Activated naive CD8-positive, alpha-beta T cell treated with anti-CD3 and anti-CD28 coated beads, Interleukin-2, amount 10 ng/mL, durations not matched to agents 7 days and 5 days (primary cell): ENCODE measurements around the gene FHIT. TPM values are rescaled to one million over a fixed set of nuclear protein-coding genes. Genes with fewer than 3 reads are reported as not detected.
"Not testable (repeated sequence)": the region's sequence is repeated elsewhere in the genome, so short reads cannot be mapped to it uniquely, and the experiment has no call there.

ENCODE experiments used
- ATAC-seq: fragments of 150-1000 bp; cut with Tn5 transposase; one replicate; pipeline ENCODE4 v1.10.0; 2021; ENCODE audit warnings: low read depth, moderate library complexity
- POLR2A ChIA-PET: fragments of 350-600 bp; sonication (Branson Sonifier 250); formaldehyde crosslinking; loops from one replicate; lab custom pipeline; 2021; ENCODE audit warnings: antibody characterized with exemption; lab: Charles Lee
- DNase-seq: peaks from one replicate; pipeline ENCODE4 v3.0.0; 2021
- H3K27ac Mint-ChIP-seq: one replicate; pipeline ENCODE4 v1.8.0; 2022; ENCODE audit warnings: mild to moderate bottlenecking, mixed read lengths
- H3K27me3 Mint-ChIP-seq: one replicate; pipeline ENCODE4 v1.8.0; 2022; ENCODE audit warnings: mild to moderate bottlenecking, moderate library complexity, mixed read lengths
- H3K36me3 Mint-ChIP-seq: one replicate; pipeline ENCODE4 v1.8.0; 2021; ENCODE audit warnings: mild to moderate bottlenecking, mixed read lengths
- H3K4me1 Mint-ChIP-seq: one replicate; pipeline ENCODE4 v1.8.0; 2021; ENCODE audit warnings: mixed read lengths
- H3K4me3 Mint-ChIP-seq: one replicate; pipeline ENCODE4 v1.8.0; 2022; ENCODE audit warnings: mild to moderate bottlenecking, moderate library complexity, mixed read lengths
- H3K9me3 Mint-ChIP-seq: one replicate; pipeline ENCODE4 v1.8.0; 2021; ENCODE audit warnings: mixed read lengths
- total RNA-seq, 2 experiments: library from RNA; stranded (reverse); gene quantifications; one replicate each; pipeline ENCODE4 v1.2.3, GENCODE V29; 2021

Gene FHIT
- total RNA-seq, 2 experiments from 2014 or later, result 3.7 to 5.8 TPM

DNA sequence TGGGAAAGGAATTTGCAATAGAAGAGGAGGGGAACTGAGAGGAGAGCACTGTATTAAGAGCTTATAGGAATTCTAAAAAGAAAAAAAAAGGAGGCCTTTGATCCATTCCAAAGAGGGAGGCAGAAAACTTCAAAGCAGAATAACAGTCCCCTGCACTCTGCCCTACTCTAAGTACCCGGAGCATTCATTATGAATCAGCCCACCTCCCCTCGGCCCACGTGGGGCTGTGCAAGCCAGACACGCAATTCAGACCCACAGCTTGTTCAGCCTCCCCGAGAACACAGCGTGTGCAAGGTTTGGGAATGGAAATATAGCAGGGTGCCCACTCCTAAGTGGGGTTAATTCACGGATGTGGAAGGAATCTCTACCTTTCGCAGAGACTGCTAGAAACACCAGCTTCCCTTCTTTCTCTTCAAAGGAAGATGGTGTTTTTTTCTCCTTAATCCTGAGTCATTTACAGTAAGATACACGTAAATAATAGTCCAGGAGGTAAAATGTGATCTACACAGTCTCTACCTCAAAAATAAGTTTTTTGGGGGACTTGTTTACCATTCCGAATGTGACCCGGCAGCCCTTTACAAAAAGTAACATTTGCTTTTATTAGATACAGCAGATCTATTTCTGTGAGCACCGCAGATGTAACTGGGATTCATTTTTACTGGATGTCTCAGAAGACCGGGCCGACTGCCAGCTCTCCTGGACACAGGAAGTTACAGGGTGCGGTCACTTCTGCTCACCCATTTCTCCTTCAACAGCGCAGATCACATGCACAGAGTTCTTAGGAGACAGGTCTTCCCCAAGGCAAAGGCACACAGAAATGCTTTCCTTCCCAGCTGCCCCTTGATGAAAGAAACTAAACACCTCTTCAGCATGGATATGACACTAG is 1433.0 kb downstream of the FHIT start:
- Mint-ChIP-seq H3K27ac (no peak overlapping the region), H3K36me3 (peaks cover 7% of the 10 kb centered on the region), H3K4me3 (no peak overlapping the region), H3K27me3 (no peaks in the 10 kb centered on the region), H3K4me1 (no peaks in the 10 kb centered on the region), H3K9me3 (peaks cover 8% of the 10 kb centered on the region)
- no peak for ATAC-seq
- DNase-seq, result no peak
- POLR2A ChIA-PET, result no interaction called here

DNA sequence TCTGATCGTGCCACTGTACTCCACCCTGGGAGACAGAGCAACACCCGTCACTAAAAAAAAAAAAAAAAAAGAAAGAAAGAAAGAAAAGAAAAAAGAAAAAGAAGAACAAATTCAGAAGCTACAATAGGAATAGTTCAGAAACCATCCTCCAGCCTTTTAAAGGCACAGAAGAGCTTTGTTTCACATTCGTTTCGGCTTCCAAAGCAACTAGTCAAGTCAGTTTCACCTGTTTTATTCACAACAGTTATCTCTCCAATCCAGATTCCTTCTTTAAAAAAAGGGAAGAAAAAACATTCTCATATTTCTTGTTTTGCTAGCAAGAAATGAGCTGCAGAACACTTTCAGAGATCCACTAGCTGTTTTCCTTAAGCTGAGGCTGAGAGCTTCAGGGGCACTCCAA is 1433.7 kb downstream of the FHIT start:
- H3K27me3 Mint-ChIP-seq, result no peaks in the 10 kb centered on the region
- POLR2A ChIA-PET, result no interaction called here
- H3K27ac Mint-ChIP-seq, result no peak overlapping the region
- ATAC-seq (no peak), DNase-seq (no peak)
- H3K4me3 Mint-ChIP-seq, result no peak overlapping the region
- peaks cover 6% of the 10 kb centered on the region for H3K36me3 Mint-ChIP-seq
- H3K9me3 Mint-ChIP-seq, result peaks cover 6% of the 10 kb centered on the region
- H3K4me1 Mint-ChIP-seq, result no peaks in the 10 kb centered on the region

DNA sequence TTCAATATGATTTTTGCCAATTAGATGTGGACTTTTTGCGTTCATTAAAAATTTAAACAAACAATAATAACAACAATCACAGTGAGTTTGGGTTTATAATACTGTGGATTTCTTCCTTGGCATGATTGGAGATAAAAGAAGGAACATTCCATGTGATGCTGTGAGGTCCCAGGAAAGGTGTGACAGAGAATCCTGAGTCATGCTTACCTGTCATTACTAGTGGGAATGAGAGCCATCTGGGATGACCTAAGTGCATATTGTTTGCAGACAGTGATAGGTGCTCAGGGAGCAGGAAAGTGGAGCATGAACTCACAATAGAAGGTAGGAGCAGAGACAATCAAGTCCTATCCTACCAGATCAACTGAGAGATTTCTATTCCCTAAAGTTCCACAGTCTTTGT is 1434.9 kb downstream of the FHIT start:
- H3K4me3 Mint-ChIP-seq, result no peak overlapping the region
- POLR2A ChIA-PET, result no interaction called here
- H3K27ac Mint-ChIP-seq, result no peak overlapping the region
- peaks cover 3% of the 10 kb centered on the region for H3K9me3 Mint-ChIP-seq
- peaks cover 6% of the 10 kb centered on the region for H3K36me3 Mint-ChIP-seq
- H3K27me3 Mint-ChIP-seq, result no peaks in the 10 kb centered on the region
- ATAC-seq, result no peak
- no peaks in the 10 kb centered on the region for H3K4me1 Mint-ChIP-seq
- no peak for DNase-seq

DNA sequence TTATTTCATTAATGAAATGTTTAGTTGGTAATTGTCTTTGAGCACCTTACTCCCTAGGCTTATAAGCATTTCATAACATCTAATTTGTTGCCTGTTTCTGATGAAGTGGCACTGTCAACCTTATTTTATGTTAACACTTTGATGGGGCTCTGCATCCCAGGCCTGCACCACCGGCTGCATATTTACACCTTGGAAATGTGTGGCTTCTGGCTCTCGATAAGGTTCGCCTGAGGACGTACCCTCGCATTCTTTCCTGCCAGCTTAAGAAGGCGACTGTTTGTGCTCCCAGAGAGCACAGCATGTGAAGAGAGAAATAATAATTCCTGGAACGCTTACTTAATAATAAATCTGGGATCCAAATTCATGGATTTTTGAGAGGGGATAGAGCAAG is 1438.1 kb downstream of the FHIT start:
- Mint-ChIP-seq H3K36me3 (peaks cover 6% of the 10 kb centered on the region), H3K4me3 (no peak overlapping the region), H3K9me3 (peaks cover 1% of the 10 kb centered on the region), H3K27ac (no peak overlapping the region), H3K27me3 (no peaks in the 10 kb centered on the region), H3K4me1 (peaks cover 5% of the 10 kb centered on the region)
- ATAC-seq (no peak), DNase-seq (no peak)
- POLR2A ChIA-PET, result no interaction called here

DNA sequence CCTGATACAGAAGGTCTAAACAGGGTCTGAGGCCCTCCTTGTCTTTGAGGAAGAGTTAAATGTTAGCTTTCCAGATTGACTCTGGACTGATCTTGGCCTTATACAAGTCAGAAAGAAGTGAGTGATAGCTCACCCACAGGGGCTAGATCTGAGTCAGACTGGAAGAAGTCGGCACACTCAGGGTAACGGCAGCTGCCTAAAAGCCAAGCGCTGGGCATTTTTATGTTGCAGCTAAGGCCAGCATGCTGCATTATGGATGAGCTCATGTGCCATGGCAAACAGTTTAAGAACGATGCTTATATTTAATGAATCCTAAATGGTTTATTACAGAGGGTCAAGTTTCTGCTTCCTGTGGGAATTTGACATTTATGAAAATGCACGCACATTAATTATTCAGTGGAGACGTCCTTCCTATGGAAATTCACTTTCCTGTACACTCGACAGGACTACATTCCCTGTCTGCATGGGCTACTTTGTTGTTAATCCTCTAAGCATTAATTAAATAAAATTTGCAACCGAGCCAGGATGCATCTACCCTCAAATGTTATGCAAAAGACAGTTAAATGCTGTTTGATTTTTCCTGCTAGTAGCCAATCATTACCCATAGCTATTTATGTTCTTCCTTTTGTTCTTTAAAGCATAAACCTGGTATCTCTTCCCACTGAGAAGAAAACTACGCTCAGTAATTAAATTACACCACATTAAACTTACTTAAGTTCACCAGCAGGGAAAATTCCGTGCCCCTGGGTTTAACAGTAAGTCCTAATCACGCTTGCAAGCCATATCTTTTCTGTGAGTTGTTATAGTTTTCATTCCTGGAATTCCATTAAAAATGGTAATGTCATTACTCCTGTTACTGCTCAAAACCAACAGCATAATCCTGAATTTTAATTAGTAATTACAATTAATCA is 1438.8 kb downstream of the FHIT start:
- H3K27me3 Mint-ChIP-seq, result no peaks in the 10 kb centered on the region
- DNase-seq, result no peak
- POLR2A ChIA-PET, result no interaction called here
- H3K4me1 Mint-ChIP-seq, result peaks cover 5% of the 10 kb centered on the region
- no peak overlapping the region for H3K4me3 Mint-ChIP-seq
- H3K9me3 Mint-ChIP-seq, result peaks cover 1% of the 10 kb centered on the region
- H3K27ac Mint-ChIP-seq, result no peak overlapping the region
- H3K36me3 Mint-ChIP-seq, result peaks cover 6% of the 10 kb centered on the region
- no peak for ATAC-seq

DNA sequence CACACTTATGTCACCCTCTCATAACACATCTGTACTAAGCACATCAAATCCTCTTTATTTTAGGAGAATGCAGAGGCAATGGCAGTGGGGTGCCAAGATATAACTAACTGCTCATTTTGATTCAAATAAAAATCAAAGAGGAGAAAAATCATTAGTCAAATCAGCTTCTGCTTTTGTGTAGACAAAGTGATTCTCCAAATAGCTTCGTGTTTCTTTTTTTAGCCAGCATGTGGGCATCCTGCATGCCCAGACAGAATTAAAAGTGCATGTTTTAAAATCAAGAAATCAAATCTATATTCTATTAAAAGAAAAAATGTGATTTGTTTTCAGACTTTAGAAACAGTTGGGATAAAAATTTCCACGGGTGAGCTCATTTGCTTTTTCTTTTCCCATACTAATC is 1440.1 kb downstream of the FHIT start:
- H3K36me3 Mint-ChIP-seq, result peaks cover 3% of the 10 kb centered on the region
- no peak overlapping the region for H3K27ac Mint-ChIP-seq
- peaks cover 5% of the 10 kb centered on the region for H3K4me1 Mint-ChIP-seq
- ATAC-seq (no peak), DNase-seq (no peak)
- POLR2A ChIA-PET, result no interaction called here
- H3K27me3 Mint-ChIP-seq, result no peaks in the 10 kb centered on the region
- H3K9me3 Mint-ChIP-seq, result peaks cover 1% of the 10 kb centered on the region
- H3K4me3 Mint-ChIP-seq, result no peak overlapping the region

DNA sequence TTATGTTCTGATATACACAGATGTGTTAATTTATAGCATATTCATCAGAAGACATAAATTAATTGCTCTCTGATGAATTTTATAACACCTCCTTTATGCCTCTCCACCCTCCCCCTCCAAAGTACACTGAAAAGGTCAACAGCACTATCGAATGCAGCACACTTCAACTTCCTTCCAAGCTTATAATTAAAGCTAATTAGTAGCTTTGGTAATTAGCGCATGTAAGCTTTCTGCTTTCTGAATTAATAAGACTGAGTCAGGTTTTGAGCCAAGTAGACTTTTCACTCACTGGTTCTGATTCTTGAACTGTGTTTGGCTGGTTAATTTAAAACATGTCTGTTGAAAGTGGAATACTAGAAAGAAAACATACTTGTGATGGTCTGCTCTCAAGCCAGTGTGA is 1440.6 kb downstream of the FHIT start:
- H3K4me3 Mint-ChIP-seq, result no peak overlapping the region
- H3K9me3 Mint-ChIP-seq, result peaks cover 1% of the 10 kb centered on the region
- H3K4me1 Mint-ChIP-seq, result peaks cover 5% of the 10 kb centered on the region
- POLR2A ChIA-PET, result no interaction called here
- no peak for ATAC-seq
- H3K27ac Mint-ChIP-seq, result no peak overlapping the region
- H3K36me3 Mint-ChIP-seq, result peaks cover 3% of the 10 kb centered on the region
- no peak for DNase-seq
- H3K27me3 Mint-ChIP-seq, result no peaks in the 10 kb centered on the region

DNA sequence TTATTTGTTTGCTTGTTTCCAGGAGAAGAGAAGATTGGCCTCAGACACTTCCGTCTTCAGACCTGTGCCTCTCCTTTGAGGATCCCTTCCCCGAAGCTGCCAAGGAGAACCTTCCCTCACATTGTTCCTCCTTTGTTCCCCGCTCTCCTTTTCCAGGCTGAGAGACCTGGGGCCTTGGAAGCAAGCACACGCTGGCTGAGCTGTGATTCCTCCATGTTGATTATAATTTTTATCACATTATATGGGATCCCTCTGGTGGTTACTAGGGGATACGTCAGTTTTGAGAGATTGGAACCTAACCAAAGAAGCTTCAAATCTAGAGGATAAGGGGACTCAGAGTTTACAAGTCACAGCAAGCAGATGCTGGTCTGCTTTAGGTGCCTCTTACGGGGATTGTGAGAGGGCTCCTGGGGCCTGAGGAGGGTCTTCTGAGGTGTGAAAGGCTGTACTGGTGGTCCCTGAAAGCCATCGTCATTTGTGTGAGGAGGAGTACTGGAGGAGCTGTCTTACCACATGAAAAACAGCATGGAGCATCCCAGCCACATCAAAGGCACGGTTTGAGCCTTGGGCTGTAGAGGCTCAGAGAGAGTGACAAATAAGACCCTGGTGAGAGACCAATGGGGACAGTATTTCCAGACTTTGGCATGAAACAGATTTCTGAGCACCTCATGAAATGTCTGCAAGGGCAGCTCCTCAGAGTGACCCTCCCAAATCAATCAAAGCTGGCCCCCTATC is 1441.4 kb downstream of the FHIT start:
- DNase-seq, result peak; percentile 28

DNA sequence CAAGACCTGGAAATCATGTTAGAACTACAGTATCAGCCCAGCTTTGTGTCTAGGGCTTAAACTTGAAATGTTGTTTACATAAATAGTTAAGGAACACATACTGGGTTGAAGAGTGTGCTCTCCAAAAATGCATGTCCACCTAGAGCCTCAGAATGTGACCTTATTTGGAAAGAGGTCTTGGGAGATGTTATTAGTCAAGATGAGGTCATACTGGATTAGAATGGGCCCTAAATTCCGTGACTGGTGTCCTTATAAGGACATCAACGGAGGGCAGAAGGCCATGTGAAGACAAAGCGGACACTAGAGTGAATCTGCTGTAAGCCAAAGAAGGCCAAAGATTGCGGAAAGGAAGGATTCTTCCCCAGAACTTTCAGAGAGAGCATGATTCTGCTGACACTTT is 1442.2 kb downstream of the FHIT start:
- POLR2A ChIA-PET, result no interaction called here
- ATAC-seq (no peak), DNase-seq (no peak)
- peaks cover 5% of the 10 kb centered on the region for H3K4me1 Mint-ChIP-seq
- no peaks in the 10 kb centered on the region for H3K27me3 Mint-ChIP-seq
- no peak overlapping the region for H3K4me3 Mint-ChIP-seq
- no peak overlapping the region for H3K27ac Mint-ChIP-seq
- H3K9me3 Mint-ChIP-seq, result no peaks in the 10 kb centered on the region
- H3K36me3 Mint-ChIP-seq, result no peaks in the 10 kb centered on the region

More for the DNA sequence above, 1441.4 kb downstream of the FHIT start:
- H3K4me3 Mint-ChIP-seq, result no peak overlapping the region
- ATAC-seq, result peak; percentile 30
- H3K27me3 Mint-ChIP-seq, result no peaks in the 10 kb centered on the region
- POLR2A ChIA-PET, result no interaction called here
- H3K36me3 Mint-ChIP-seq, result no peaks in the 10 kb centered on the region
- peaks cover 5% of the 10 kb centered on the region for H3K4me1 Mint-ChIP-seq
- peak overlapping the region; percentile 35 for H3K27ac Mint-ChIP-seq
- no peaks in the 10 kb centered on the region for H3K9me3 Mint-ChIP-seq

DNA sequence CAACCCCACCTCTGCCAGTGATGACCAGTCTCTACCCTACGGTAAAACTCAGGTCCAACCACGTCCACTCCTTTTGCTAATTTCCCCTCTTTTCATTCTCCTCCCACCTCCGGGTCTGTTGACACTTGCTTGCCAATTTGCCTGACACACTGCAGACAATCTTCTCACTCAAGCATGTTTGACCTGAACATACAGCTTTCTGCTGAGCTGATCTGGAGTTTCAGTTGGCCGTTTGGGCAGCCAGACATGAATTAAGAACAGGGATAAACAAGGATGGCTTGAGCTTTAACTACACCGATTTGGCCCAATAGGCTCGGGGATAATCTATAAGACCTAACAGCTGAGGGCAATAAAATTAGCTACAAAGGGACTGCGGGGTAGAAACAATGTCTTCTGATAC is 1442.8 kb downstream of the FHIT start:
- H3K4me1 Mint-ChIP-seq, result peaks cover 5% of the 10 kb centered on the region
- H3K27me3 Mint-ChIP-seq, result no peaks in the 10 kb centered on the region
- H3K4me3 Mint-ChIP-seq, result no peak overlapping the region
- no peaks in the 10 kb centered on the region for H3K9me3 Mint-ChIP-seq
- no peak for ATAC-seq
- no peaks in the 10 kb centered on the region for H3K36me3 Mint-ChIP-seq
- H3K27ac Mint-ChIP-seq, result no peak overlapping the region
- POLR2A ChIA-PET, result no interaction called here
- DNase-seq, result no peak

DNA sequence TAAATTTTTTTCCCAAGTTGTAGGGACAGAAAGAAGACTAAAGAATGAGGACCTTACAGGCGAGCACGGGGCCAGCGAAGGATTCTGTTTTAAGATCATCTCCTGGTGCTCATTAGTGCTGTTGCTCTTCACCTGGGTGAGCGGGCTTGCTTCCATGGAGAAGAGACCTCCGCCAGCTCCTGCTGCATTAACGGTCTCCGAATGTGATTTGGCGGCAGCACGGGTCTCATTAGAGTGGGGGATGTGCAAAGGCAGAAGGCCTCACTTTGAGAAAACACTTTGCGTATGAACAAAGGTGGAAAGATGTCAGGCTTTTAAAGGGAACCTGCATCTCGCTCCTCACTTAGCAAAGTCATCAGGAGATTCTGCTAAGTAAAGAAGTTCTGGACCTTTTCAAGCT is 1448.0 kb downstream of the FHIT start:
- Mint-ChIP-seq H3K4me1 (peaks cover 2% of the 10 kb centered on the region), H3K27ac (no peak overlapping the region), H3K9me3 (no peaks in the 10 kb centered on the region), H3K36me3 (peaks cover 3% of the 10 kb centered on the region), H3K4me3 (no peak overlapping the region), H3K27me3 (no peaks in the 10 kb centered on the region)
- POLR2A ChIA-PET, result no interaction called here
- DNase-seq (no peak), ATAC-seq (no peak)

DNA sequence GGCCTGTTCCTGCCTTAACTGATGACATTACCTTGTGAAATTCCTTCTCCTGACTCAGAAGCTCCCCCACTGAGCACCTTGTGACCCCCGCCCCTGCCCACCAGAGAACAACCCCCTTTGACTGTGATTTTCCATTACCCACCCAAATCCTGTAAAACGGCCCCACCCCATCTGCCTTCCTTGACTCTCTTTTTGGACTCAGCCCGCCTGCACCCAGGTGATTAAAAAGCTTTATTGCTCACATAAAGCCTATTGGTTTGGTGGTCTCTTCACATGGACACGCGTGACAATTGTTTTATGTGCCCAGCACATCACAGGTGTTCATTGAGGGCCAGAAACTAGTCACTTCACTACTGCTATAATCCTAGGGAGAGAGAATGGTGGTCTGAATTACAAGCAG is 1448.8 kb downstream of the FHIT start:
- H3K4me1 Mint-ChIP-seq, ATAC-seq, H3K27ac Mint-ChIP-seq, H3K27me3 Mint-ChIP-seq, DNase-seq, POLR2A ChIA-PET, H3K9me3 Mint-ChIP-seq, H3K36me3 Mint-ChIP-seq, H3K4me3 Mint-ChIP-seq: not testable (repeated sequence)

DNA sequence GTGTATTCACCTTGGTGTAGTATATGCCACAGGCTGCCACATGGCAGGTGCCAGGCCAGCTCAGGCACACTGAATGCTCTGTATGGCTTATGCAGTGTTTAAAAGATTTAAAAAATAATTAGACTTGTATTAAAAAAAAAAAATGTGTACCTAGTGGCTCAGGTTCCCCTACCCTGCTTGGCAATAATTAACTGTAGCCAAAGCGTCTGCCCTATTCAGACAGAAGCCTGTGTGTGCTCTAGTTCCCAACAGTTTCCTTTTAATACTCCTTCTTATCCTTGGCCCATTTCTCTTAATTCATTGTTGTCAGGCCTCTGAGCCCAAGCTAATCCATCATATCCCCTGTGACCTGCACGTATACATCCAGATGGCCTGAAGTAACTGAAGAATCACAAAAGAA is 1449.2 kb downstream of the FHIT start:
- POLR2A ChIA-PET, result no interaction called here
- Mint-ChIP-seq H3K27ac (no peak overlapping the region), H3K4me3 (no peak overlapping the region), H3K36me3 (peaks cover 3% of the 10 kb centered on the region), H3K27me3 (no peaks in the 10 kb centered on the region), H3K9me3 (peaks cover 3% of the 10 kb centered on the region), H3K4me1 (peaks cover 6% of the 10 kb centered on the region)
- DNase-seq (no peak), ATAC-seq (no peak)
